Prostate gland (tissue), 1 donor: ENCODE measurements around the gene PP2D1.

Source experiments
- POLR2A ChIP-seq: fragments of 450-650 bp; IDR thresholded peaks from one replicate; pipeline ENCODE4 v1.6.1; 2016; ENCODE audit warnings: antibody characterized with exemption, mild to moderate bottlenecking
- POLR2AphosphoS5 ChIP-seq: sonication (generic); formaldehyde crosslinking; IDR thresholded peaks from one replicate; pipeline ENCODE4 v1.6.1; 2017; ENCODE audit warnings: antibody characterized with exemption

DNA sequence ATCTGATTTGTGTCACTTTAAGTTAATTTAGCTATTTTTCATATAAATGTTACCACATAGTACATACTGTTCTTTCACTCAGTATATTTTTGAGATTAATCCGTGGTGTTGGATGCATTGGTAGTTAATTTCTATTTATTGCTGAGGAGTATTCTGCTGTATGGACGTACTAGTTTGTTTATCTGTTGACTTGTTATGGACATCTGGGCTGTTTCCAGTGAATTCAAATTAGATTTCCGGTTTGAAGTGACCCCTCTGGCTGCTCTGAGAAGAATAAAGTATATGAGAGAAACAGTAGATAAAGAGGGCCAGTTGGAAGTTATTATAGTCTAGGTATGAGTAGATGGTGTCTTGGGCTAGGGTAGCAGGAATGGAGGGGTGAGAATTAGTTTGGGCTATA is 43.8 kb upstream of the PP2D1 start:
- TF ChIP-seq POLR2AphosphoS5 (no peak), POLR2A (no peak)
